ENCODE measurements around the gene ENOSF1. TPM values are rescaled to one million over a fixed set of nuclear protein-coding genes. Genes with fewer than 3 reads are reported as not detected.

ENOSF1 gene
- total RNA-seq, 1 experiment from 2014 or later, result 29.8 TPM

DNA sequence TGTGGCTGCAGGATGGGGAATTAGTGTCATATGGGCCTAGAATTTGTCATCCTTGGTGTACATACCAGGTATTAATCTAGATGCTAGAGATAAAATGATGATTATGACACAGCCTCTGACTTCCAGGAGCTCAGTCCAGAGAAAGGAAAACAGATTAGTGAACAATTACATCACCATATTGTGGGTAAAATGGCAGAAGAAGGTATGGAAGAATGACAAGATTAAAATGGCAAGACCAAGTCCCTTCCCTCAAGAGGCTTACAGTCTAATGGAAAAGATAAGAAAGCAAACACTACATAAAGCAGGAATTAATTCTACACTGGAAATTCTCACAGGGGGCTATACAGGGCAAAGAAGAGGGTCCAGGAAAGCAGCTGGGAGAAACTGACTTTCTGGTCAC is 80.9 kb downstream of the ENOSF1 start:
- H3K4me3 ChIP-seq, result no peak overlapping the region
- no peak for DNase-seq (ENCODE audit: low read depth in 1 of 2, low spot score in 2 of 2)
- no peaks in the 10 kb centered on the region for H3K36me3 ChIP-seq
- no peak overlapping the region for H3K27ac ChIP-seq
- H3K4me1 ChIP-seq (replicated peaks), result peaks cover 12% of the 10 kb centered on the region
- no peaks in the 10 kb centered on the region for H3K9me3 ChIP-seq (replicated peaks)
- H3K27me3 ChIP-seq (replicated peaks), result no peaks in the 10 kb centered on the region

DNA sequence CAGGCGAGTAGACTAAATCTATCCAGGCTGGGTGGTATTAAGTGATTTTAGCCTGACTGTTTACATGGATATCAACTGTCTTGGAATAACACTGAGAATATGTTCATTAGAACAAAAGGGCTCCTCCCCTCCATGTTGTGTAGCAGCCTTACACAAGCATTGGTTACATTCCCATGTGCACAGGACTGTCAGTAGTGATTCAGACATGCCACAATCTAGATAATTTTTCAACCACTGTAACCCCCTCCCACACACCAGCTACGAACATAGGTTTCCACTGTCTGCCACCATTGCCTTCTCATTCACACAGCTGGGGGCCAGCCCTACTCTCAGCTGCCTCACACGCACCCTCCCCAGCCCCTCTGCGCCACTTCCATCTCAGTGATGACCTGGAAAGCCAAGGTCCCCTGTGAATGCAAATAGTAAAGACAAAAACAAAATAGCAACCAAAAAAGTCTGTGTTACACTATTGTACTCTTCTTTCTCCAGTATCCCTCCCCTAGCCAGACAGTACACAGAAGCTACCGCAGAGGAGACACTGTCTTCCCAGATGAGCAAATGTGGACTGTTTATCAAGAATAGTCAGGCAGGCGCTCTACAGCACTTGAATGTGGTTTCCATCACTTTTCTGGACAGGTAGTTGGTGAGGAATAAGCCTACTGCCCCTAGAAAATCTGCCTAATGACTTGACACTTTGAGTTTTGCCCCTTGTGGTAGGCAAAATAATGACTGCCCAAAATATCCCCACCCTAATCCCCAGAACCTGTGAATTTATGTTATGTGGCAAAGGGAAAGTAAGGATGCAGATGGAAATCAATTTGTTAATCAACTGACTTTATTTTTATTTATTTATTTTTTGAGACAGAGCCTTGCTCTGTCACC is 82.9 kb downstream of the ENOSF1 start:
- H3K36me3 ChIP-seq, result no peaks in the 10 kb centered on the region
- DNase-seq (ENCODE audit: low read depth in 1 of 2, low spot score in 2 of 2), result no peak
- peaks cover 9% of the 10 kb centered on the region for H3K4me1 ChIP-seq (replicated peaks)
- H3K9me3 ChIP-seq (replicated peaks), result no peaks in the 10 kb centered on the region
- peaks cover 4% of the 10 kb centered on the region for H3K27me3 ChIP-seq (replicated peaks)
- no peak overlapping the region for H3K4me3 ChIP-seq
- no peak overlapping the region for H3K27ac ChIP-seq

DNA sequence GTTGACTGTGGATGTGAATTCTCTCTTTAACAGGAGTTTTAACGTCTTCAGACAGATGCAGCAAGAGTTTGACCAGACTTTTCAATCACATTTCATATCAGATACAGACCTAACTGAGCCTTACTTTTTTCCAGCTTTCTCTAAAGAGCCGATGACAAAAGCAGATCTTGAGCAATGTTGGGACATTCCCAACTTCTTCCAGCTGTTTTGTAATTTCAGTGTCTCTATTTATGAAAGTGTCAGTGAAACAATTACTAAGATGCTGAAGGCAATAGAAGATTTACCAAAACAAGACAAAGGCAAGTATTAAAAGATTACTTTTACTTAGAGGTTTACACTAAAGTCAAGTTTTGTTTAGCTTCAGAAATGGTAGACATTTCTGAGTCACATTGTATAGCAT is 85.2 kb downstream of the ENOSF1 start:
- DNase-seq (ENCODE audit: low read depth in 1 of 2, low spot score in 2 of 2), result no peak
- no peak overlapping the region for H3K4me3 ChIP-seq
- H3K27ac ChIP-seq, result no peak overlapping the region
- H3K4me1 ChIP-seq (replicated peaks), result 0 out of 2 replicates have a peak, but pooled peaks cover 2% of the 10 kb centered on the region
- H3K36me3 ChIP-seq, result no peaks in the 10 kb centered on the region
- H3K27me3 ChIP-seq (replicated peaks), result peaks cover 4% of the 10 kb centered on the region
- no peaks in the 10 kb centered on the region for H3K9me3 ChIP-seq (replicated peaks)

DNA sequence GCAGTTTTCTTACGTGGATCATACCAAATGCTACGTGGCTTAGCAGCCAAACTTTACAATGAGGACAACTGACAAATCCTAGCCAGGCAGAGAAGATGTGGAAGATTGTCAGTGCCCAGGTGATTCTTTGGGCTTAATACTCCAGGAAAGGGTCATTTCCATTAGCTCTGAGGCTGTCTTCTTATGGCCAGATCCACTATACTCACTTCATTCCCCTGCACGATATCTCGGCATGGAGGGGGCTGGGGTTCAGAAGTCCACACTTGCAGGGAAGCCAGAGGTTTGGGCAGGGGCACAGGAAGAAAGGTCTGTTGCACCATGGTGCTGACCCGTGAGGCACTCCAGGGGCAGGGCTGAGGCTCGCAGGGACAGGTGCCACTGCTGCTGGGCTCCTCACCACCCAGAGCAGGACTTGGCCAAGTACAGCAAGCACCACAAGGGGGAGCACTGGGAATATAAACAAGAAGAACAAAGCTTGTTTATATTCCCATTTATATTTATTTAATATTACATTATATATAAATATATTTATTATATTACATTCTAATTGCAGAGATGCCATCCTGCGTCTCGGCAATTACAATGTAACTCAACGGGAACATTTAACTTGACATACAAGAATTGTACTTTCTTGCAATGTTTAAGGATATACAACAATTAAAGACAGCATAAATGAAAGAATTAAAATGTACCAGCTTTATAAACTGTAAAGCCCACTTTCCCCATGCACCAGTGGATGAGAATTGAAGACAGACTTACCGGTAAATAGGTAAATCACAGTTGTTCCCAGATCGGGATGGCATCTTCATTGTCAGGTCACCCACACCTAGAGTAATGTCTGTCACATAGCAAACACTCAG is 88.4 kb downstream of the ENOSF1 start:
- Histone ChIP-seq H3K27me3 (replicated peaks) (peaks cover 4% of the 10 kb centered on the region), H3K36me3 (no peaks in the 10 kb centered on the region), H3K27ac (no peak overlapping the region), H3K4me1 (replicated peaks) (0 out of 2 replicates have a peak, but pooled peaks cover 2% of the 10 kb centered on the region), H3K9me3 (replicated peaks) (no peaks in the 10 kb centered on the region), H3K4me3 (no peak overlapping the region)
- DNase-seq (ENCODE audit: low read depth in 1 of 2, low spot score in 2 of 2), result peak; percentile 41 to 80

DNA sequence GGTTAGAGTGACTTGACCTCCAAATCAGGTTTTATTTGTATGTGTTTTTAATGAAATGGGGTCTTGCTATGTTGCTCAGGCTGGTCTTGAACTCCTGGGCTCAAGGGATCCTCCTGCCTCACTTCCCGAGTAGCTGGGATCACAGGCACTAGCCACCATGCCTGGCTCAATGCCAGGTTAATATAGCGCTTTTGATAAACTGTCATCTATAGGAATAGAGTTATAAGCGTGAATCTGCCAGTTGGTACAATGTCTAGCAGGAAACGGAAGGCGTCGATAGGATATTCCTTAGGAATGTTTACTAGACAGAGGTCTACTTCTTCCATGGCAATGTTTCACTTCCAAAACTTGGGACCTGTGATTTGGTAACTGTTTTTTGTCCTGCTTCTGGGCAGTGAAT is 90.1 kb downstream of the ENOSF1 start:
- H3K27ac ChIP-seq, result no peak overlapping the region
- H3K9me3 ChIP-seq (replicated peaks), result no peaks in the 10 kb centered on the region
- peaks cover 4% of the 10 kb centered on the region for H3K27me3 ChIP-seq (replicated peaks)
- DNase-seq (ENCODE audit: low read depth in 1 of 2, low spot score in 2 of 2), result no peak
- no peaks in the 10 kb centered on the region for H3K36me3 ChIP-seq
- no peak overlapping the region for H3K4me3 ChIP-seq
- 0 out of 2 replicates have a peak, but pooled peaks cover 2% of the 10 kb centered on the region for H3K4me1 ChIP-seq (replicated peaks)

DNA sequence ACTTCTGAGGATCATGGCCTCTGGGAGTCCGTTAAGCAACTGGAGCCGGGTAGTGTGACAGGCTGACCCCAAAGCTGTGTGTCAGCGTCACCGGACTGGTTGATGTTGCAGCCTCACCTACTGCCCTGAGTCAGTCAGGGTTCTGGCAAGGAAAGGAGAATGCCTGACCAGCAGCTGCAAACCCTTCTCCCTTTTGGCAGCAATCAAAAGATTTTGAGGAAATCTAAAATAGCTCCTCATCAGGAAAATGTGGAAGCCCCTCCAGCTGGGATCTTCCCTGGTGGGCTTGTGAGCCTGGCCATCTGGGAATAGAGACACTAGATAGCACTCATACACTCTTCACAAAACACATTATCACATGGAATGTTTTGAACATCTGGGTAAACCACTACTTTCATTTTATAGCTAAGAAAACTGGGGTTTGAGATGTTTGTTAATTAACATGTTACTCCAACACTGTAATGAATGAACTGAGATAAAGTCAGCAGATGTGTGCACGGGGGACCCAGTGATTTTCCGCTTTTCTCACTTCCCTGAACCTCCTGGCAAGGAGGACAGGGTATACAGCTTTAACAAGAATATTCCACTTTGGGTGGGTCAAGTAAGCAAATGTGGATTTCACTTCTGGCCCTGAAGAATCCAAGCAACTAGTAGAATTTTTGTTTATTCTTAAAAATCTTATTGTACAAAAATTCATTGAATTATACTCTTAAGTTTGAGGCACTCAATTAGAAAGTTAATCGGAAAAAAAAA is 91.0 kb downstream of the ENOSF1 start:
- Histone ChIP-seq H3K27me3 (replicated peaks) (peaks cover 4% of the 10 kb centered on the region), H3K27ac (no peak overlapping the region)

More for the DNA sequence above, 91.0 kb downstream of the ENOSF1 start:
- H3K36me3 ChIP-seq, result no peaks in the 10 kb centered on the region
- no peaks in the 10 kb centered on the region for H3K9me3 ChIP-seq (replicated peaks)
- H3K4me1 ChIP-seq (replicated peaks), result peaks cover 1% of the 10 kb centered on the region
- H3K4me3 ChIP-seq, result no peak overlapping the region
- DNase-seq (ENCODE audit: low read depth in 1 of 2, low spot score in 2 of 2), result no peak

Other genes starting within 250 kb of the ENOSF1 start
- gene COLEC12, start 211.9 kb downstream of the ENOSF1 start, total RNA-seq (2014; rRNA removed; shearing (Covaris generic)), result 58.8 and 111 TPM in 2 replicates
- gene CETN1, start 132.2 kb downstream of the ENOSF1 start, total RNA-seq (2014; rRNA removed; shearing (Covaris generic)), result not detected in 2 replicates
- gene CLUL1, start 115.6 kb downstream of the ENOSF1 start, total RNA-seq (2014; rRNA removed; shearing (Covaris generic)), result 3.0 and 3.6 TPM in 2 replicates
- gene TYMS, start 55.0 kb downstream of the ENOSF1 start, total RNA-seq (2014; rRNA removed; shearing (Covaris generic)), result 113 and 123 TPM in 2 replicates
- 98.6 and 134 TPM in 2 replicates for gene YES1, start 99.6 kb upstream of the ENOSF1 start, total RNA-seq (2014; rRNA removed; shearing (Covaris generic))
- gene ADCYAP1, start 192.2 kb upstream of the ENOSF1 start, total RNA-seq (2014; rRNA removed; shearing (Covaris generic)), result not detected in 2 replicates